ENCODE data around the gene ARHGAP28. TPM values are rescaled to one million over a fixed set of nuclear protein-coding genes. Genes with fewer than 3 reads are reported as not detected.
"Not testable (repeated sequence)": the region's sequence is repeated elsewhere in the genome, so short reads cannot be mapped to it uniquely, and the experiment has no call there.

ARHGAP28 gene
- polyA plus RNA-seq, 1 experiment: 38.2 TPM

GRCh38 chr18:6927153-6927552 is 197.6 kb downstream of the ARHGAP28 start:
- TF ChIP-seq CTCF (IDR thresholded peaks at IDR 0.05; ENCODE audit: low read depth, low read length): no peak
- CTCF ChIA-PET: interaction anchor here (0.7 kb wide), 1 partner anchor 250 kb away, joined by 3 read pairs; no protein-coding TSS in a partner anchor
- no peak overlapping the region for H3K4me3 ChIP-seq (ENCODE audit: low read depth, low read length)
- H3K27ac ChIP-seq (ENCODE audit: low read depth, low read length): no peak overlapping the region
- peaks cover 5% of the 10 kb centered on the region; the same call in 1 of the 2 replicates for H3K9me3 ChIP-seq (ENCODE audit: control insufficient read depth, insufficient read depth, low read length)
- POLR2A ChIA-PET: no interaction called here
- DNase-seq (ENCODE audit: low read depth, low spot score): no peak
- peaks cover 4% of the 10 kb centered on the region for H3K27me3 ChIP-seq (ENCODE audit: control insufficient read depth, insufficient read depth, low read length)

GRCh38 chr18:6928359-6928758 is 198.8 kb downstream of the ARHGAP28 start:
- Histone ChIP-seq H3K27ac (ENCODE audit: low read depth, low read length) (no peak overlapping the region), H3K27me3 (ENCODE audit: control insufficient read depth, insufficient read depth, low read length) (peaks cover under 1% of the 10 kb centered on the region), H3K4me3 (ENCODE audit: low read depth, low read length) (no peak overlapping the region), H3K9me3 (ENCODE audit: control insufficient read depth, insufficient read depth, low read length) (peaks cover 5% of the 10 kb centered on the region; the same call in 1 of the 2 replicates)
- TF ChIP-seq CTCF (IDR thresholded peaks at IDR 0.05; ENCODE audit: low read depth, low read length): no peak
- ChIA-PET POLR2A (no interaction called here), CTCF (interaction anchor here (1.0 kb wide), 1 partner anchor 8 kb away, joined by 3 read pairs; no protein-coding TSS in a partner anchor)
- DNase-seq (ENCODE audit: low read depth, low spot score): no peak

GRCh38 chr18:6929370-6930102 is 200.0 kb downstream of the ARHGAP28 start:
- ChIA-PET CTCF (interaction anchor here (1.0 kb wide), 1 partner anchor 10 kb away, joined by 3 read pairs; no protein-coding TSS in a partner anchor), POLR2A (no interaction called here)
- peaks cover 5% of the 10 kb centered on the region; the same call in 1 of the 2 replicates for H3K9me3 ChIP-seq (ENCODE audit: control insufficient read depth, insufficient read depth, low read length)
- H3K27me3 ChIP-seq (ENCODE audit: control insufficient read depth, insufficient read depth, low read length): no peaks in the 10 kb centered on the region
- no peak overlapping the region for H3K27ac ChIP-seq (ENCODE audit: low read depth, low read length)
- H3K4me3 ChIP-seq (ENCODE audit: low read depth, low read length): no peak overlapping the region
- TF ChIP-seq CTCF (IDR thresholded peaks at IDR 0.05; ENCODE audit: low read depth, low read length): no peak
- DNase-seq (ENCODE audit: low read depth, low spot score): no peak

- no peak for TF ChIP-seq CTCF (IDR thresholded peaks at IDR 0.05; ENCODE audit: low read depth, low read length)
- H3K4me3 ChIP-seq (ENCODE audit: low read depth, low read length): no peak overlapping the region
- POLR2A ChIA-PET: no interaction called here
Measured at GRCh38 chr18:6934859-6935258, 205.3 kb downstream of the ARHGAP28 start.

GRCh38 chr18:6938003-6938402 is 208.5 kb downstream of the ARHGAP28 start:
- no peak overlapping the region for H3K4me3 ChIP-seq (ENCODE audit: low read depth, low read length)
- no peak overlapping the region for H3K27ac ChIP-seq (ENCODE audit: low read depth, low read length)
- no peaks in the 10 kb centered on the region for H3K9me3 ChIP-seq (ENCODE audit: control insufficient read depth, insufficient read depth, low read length)
- CTCF ChIA-PET: no interaction called here
- POLR2A ChIA-PET: no interaction called here
- no peak for TF ChIP-seq CTCF (IDR thresholded peaks at IDR 0.05; ENCODE audit: low read depth, low read length)
- no peaks in the 10 kb centered on the region for H3K27me3 ChIP-seq (ENCODE audit: control insufficient read depth, insufficient read depth, low read length)
- no peak for DNase-seq (ENCODE audit: low read depth, low spot score)

More at GRCh38 chr18:6934859-6935258, 205.3 kb downstream of the ARHGAP28 start:
- CTCF ChIA-PET: interaction anchor here (0.7 to 1.0 kb wide), 2 partner anchors 14 to 15 kb away, joined by 3 to 5 read pairs; no protein-coding TSS in a partner anchor
- DNase-seq (ENCODE audit: low read depth, low spot score): no peak
- H3K27ac ChIP-seq (ENCODE audit: low read depth, low read length): no peak overlapping the region
- peaks cover under 1% of the 10 kb centered on the region; the same call in 1 of the 2 replicates for H3K9me3 ChIP-seq (ENCODE audit: control insufficient read depth, insufficient read depth, low read length)
- no peaks in the 10 kb centered on the region for H3K27me3 ChIP-seq (ENCODE audit: control insufficient read depth, insufficient read depth, low read length)

- H3K27ac ChIP-seq (ENCODE audit: low read depth, low read length); POLR2A ChIA-PET; DNase-seq (ENCODE audit: low read depth, low spot score); H3K9me3 ChIP-seq (ENCODE audit: control insufficient read depth, insufficient read depth, low read length); H3K4me3 ChIP-seq (ENCODE audit: low read depth, low read length); H3K27me3 ChIP-seq (ENCODE audit: control insufficient read depth, insufficient read depth, low read length); CTCF ChIA-PET: not testable (repeated sequence)
Measured at GRCh38 chr18:6938403-6938802, 208.9 kb downstream of the ARHGAP28 start.

Measured in AG04450 (cell line).